GM08714 (cell line): ENCODE measurements around the gene ST3GAL6.

Experiments used
- H3K4me3 ChIP-seq: fragments of 200-500 bp; sonication (Bioruptor generic); 2 replicates; pipeline ENCODE4 v1.5.1; 2014; ENCODE audit warnings: mild to moderate bottlenecking, low read length, inconsistent platforms
- ZNF274 ChIP-seq: IDR thresholded peaks from 2 replicates; pipeline ENCODE4 v1.6.1; 2012; ENCODE audit warnings: mild to moderate bottlenecking, low read depth, low read length

The ST3GAL6 gene

DNA sequence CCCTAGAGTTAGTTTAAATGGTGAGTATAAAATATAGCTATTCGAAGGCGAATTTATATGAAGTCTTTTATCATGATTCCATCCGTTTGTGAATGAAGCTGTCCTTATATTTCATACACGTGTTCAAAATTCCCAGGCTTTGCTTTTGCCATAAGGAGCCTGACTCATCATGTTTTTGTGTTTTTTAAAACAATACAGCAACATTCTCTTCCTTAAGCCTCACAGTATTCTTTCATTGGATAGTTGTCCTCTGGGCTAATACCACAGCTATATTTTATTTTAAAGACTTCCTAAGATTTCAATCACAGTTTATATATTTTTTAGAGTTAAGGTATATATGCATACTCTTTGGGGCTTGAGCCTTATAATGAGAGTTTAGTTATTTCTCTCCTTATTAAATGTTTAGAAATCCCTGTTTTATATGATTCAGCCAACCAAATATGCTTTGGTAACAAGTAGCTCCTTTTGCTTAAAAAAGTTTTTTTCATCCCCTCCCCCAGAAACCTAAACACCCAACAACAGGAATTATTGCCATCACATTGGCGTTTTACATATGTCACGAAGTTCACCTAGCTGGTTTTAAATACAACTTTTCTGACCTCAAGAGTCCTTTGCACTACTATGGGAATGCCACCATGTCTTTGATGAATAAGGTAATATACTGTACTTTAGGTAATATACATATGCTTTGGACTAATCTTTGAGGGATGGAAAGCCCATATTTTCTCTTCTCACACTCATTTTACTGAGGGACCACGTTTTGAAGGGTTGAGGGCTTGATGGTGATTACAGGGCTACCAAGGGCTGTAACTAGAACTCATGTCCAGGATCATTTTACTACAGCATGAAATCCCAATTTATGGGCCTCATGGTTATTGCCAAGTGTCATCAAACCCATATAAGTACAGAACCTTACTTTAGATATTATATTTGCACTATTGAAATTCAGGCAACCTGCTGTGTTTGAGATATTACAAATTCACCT lies 28.5 kb downstream of the ST3GAL6 start:
- no peak overlapping the region for H3K4me3 ChIP-seq
- TF ChIP-seq ZNF274, result no peak

DNA sequence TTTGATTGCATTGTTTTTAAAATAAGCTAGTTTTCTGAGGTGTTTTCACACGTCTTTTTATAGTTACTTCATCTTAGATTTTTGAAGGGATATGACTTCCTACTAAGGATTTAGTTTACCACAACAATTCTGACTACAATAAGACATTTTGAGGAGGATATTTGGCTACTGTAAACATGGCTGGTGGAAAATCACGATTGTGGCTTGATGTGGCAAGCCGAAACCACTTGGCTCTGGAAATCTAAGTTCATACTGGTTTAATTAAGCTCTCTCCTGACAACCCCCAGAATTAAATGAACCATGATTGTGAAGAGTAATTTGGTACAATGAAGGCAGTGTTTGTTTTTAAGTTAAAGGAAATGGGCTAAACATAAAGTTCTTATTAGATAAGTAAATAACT lies 30.8 kb downstream of the ST3GAL6 start:
- H3K4me3 ChIP-seq, result no peak overlapping the region
- no peak for TF ChIP-seq ZNF274

DNA sequence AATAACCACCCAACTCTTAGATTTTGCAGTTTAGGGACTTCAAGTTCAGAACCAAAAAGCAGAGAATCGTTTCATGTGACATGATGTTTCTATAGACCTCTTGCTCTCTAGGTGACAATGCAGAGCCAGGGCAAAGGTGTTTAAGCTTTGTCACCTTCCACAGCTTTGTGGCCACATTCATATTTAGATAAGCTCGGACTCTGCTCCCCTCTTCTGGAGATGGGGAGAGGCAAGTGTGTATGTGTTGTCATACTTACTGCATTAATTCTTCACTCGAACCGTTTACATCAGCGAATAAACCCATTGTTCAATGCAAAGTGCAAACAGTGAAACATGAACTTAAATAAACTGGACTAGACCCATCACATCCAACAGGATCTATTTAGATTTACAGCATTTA lies 33.2 kb downstream of the ST3GAL6 start:
- TF ChIP-seq ZNF274, result no peak
- no peak overlapping the region for H3K4me3 ChIP-seq

DNA sequence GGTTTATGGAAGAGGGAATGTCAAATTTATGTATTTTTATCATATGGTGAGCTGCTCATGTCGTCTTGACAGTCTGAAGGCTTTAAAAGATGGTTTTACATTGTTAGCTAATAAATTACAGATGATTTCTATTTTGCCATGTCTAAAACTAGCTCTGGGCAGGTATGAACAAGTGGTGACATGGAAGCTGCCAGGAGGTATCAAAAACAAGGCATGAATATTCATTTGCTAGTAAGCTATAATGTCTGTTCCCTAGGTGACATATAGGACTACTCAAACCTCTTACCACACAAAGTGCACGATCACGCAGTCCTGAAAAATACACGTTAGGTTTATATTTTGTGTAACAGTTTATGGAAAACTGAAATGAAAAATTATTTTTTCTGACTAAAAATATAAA lies 34.8 kb downstream of the ST3GAL6 start:
- H3K4me3 ChIP-seq, result no peak overlapping the region
- no peak for TF ChIP-seq ZNF274

DNA sequence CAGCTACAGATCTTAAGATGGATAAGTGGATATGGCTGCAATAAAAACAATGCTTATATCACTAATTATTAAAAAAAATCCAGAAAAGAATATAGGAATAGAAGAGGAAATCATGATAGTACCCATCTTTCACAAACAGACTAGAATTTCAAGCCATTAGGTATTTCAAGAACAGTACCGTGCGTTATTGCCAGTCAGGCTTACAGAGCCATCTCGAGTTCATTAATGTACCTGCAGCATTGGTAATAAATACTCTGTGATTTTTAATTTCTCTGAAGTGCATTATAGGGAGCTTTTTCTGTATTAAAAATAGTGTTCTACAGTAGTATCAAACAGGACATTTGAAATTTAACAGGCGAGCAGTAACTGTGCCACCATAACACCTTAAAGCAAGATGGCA lies 35.7 kb downstream of the ST3GAL6 start:
- no peak for TF ChIP-seq ZNF274
- no peak overlapping the region for H3K4me3 ChIP-seq

DNA sequence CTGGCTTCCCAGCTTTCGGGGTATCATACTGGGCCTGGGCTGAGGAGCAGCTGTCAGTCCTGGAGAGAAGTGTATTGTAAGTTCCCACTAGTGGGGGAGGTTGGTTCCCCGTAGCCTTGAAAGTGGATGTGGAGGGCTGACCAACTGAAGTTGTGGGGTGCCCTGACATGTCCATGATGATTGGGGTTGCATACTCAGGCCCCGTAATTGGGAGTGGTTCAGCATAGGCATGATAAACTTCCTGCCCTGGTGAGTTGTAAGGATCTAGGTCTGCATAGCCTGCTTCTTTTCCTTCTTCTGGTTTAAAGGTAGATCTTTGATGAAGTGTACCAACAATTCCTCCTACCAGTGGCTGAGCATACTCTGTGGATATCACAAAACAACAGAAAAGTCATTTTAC lies 36.3 kb downstream of the ST3GAL6 start:
- H3K4me3 ChIP-seq, result no peak overlapping the region
- TF ChIP-seq ZNF274, result no peak

DNA sequence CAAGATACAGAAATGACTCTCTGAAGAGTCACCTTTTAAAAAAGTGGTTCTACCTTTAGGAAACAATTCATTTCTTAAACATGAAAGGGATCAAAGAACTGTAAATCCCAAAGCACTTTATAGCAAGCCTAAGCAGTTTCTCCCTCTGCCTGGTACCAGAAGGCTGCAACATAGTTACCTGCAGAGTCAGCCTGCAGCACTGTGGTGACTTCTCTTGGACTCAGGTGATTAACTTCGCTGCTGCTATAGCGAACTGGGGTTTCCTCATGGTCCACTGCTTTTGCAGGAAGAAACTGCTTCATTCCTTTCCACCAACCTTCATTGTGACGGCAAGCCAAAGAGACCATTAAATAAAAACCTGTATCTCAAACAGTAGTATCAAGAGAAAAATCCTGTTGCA lies 37.3 kb downstream of the ST3GAL6 start:
- TF ChIP-seq ZNF274, result no peak
- no peak overlapping the region for H3K4me3 ChIP-seq

DNA sequence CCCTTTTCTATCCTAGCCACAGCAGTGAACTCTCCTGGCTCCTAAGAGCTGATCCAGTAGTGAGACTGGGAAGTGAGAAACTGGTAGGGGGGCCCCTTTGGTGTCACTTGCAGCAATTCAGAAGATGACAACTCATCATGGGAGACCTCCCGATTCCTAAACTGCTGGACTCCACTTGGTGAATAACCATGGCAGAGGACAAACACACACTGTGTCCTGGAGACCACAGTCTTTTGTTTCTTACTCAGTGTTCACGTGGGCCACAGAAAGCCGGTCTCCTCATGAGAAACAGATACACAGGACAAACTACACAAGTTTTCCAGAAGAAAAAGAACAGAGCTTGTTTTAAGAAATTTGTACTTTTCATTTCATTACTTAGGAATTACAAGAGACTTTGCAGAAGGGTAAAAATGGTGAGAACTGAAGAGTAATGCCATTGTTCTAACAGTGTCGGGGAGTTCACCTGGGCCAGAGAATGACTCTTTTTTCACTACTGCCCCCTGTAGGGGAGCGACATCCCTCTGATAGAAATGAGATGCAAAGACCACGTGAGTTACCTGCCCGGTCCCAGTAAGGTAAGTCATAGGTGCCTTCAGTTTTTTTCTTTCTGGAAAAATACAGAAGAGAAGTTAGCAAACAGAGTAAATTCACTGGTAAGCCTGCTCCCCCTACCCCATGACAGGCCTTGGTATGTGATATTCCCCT lies 38.1 kb downstream of the ST3GAL6 start:
- no peak for TF ChIP-seq ZNF274
- no peak overlapping the region for H3K4me3 ChIP-seq

DNA sequence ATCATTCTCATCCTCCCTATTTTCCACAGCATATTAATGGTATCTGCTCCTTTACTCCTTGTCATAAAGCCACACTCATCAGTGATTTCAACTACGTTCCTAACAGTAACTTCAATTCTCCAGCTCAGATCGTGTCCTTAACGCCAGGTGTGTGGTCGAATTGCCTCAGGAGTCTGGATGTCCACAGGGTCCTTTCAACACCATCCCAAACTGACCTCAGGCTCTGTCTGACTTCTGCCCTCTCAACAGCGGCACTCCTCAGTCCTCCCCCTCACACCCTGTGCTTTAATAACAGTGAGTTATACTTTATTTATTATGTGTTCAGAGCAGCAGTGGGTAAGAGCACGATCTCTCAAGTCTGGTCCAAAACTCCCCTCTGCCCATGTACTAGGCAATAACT lies 42.4 kb downstream of the ST3GAL6 start:
- TF ChIP-seq ZNF274, result no peak
- H3K4me3 ChIP-seq, result no peak overlapping the region

DNA sequence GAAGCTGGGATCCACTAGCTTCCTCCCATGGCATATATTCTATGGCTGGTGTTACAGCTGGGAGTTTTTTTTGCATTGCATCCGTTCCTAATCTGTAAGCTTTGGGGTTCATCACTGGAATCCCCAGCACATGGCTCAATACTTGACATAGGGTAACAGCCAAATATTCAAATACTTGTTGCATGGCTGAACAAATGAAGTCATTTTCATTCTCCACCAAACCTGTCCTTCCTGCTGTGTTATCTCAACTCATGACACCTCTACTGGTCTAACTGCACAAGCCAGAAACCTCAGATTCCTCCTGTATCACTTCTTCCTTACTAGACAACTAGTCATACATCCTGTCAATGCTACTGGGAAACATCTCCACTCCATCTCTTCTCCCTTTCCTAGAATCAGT lies 43.4 kb downstream of the ST3GAL6 start:
- no peak overlapping the region for H3K4me3 ChIP-seq
- no peak for TF ChIP-seq ZNF274

DNA sequence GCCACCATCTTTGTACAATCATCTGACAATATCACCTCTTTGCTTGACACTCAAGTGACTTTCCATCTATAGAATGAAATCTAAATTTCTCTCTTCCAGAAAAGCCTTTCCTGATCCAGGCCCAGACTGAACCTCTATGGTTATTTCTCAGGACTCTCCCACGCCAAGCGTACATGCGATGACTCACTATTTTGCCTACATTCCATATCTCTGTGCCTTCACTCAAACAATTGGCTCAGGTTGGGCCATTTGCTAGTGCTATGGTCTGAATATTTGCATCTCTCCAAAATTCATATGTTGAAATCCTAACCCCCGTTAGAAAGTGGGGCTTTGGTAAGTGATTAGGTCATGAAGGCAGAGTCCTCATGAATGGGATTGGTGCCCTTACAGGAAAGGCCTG lies 43.9 kb downstream of the ST3GAL6 start:
- H3K4me3 ChIP-seq, result no peak overlapping the region
- TF ChIP-seq ZNF274, result no peak

DNA sequence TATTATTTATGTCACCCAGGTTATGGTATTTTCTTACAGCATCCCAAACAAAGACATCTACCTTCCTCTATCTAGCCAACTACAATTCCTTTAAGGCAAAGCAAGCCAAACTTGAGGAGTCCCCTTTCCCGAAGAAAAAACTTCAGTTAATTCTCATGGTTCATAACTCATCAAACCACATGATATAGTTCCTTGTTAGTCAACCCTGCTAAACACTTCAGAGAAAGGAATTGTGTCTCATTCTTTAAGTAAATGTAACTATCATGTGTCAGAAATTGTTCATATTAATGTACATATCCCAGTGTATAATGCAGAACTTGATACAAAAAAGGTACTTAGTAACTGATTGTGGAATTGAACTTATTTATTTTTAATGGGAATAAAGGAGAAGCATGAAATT lies 44.4 kb downstream of the ST3GAL6 start:
- no peak overlapping the region for H3K4me3 ChIP-seq
- TF ChIP-seq ZNF274, result no peak

DNA sequence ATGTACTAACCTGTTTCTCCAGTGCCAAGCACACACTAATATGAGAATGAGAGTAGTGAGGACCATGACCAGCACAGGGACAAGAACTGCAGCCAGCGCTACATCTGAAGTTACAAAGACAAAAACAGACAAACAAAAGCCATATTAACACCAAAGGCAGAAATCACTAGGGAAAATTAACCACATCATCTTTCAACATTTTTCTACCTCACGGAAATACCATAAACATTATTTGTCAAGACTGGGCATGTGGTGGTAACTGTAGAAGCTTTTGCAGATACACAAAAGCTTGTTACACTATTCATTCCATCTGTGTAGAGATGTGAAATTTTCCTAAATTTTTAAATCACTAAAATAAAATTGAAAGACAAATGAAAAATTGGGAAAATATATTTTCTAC lies 44.9 kb downstream of the ST3GAL6 start:
- TF ChIP-seq ZNF274, result no peak
- no peak overlapping the region for H3K4me3 ChIP-seq

DNA sequence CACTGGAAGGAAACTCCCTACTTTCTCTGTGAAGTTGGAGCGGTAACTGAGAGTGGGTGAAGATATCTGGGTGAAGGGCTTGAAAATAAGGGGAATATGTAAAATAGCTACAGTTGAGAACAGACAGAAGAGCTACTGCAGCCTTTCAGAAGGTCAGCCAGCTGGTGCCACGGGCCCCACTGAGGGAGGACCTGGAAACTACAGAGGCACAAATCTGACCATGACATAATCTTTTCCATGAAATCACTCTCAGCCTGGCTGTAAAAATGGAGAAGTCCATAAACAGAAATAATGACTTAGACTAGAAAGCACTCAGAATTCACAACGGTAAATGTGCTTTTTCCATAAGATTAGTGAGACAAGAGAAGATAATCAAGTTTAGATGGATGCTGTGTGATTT lies 46.4 kb downstream of the ST3GAL6 start:
- H3K4me3 ChIP-seq, result no peak overlapping the region
- no peak for TF ChIP-seq ZNF274

DNA sequence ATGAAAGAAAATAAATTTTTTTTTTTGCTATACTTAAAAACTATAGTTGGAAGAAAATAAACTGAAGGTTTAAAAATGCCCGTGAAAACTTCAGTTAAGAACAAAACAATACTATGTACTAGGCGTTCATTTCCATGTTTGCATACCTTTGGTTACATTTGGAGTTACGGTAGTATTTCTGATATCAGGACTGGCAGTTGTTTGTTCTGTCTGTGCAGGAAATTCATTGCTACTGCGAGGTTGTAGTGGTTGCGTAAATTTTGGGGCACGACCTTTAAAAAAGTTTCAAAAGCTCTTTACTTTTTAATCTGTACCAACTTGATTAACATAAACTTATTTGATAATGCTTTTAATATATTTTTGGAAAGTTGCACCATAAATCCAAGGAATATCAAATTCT lies 47.9 kb downstream of the ST3GAL6 start:
- no peak for TF ChIP-seq ZNF274

More for the DNA sequence above, 47.9 kb downstream of the ST3GAL6 start:
- no peak overlapping the region for H3K4me3 ChIP-seq
